ENCODE results near the gene SLCO4A1. TPM values are rescaled to one million over a fixed set of nuclear protein-coding genes. Genes with fewer than 3 reads are reported as not detected.

The SLCO4A1 gene
- total RNA-seq, 4 donors from 2014 or later = 24.3 to 73.7 (median 40.5) TPM

- Histone ChIP-seq H3K9me3 (no peaks in the 10 kb centered on the region), H3K4me3 (no peak overlapping the region), H3K4me1 (no peaks in the 10 kb centered on the region), H3K27ac (no peak overlapping the region), H3K27me3 (peaks cover 0 to 32% of the 10 kb centered on the region in 2 donors), H3K36me3 (no peaks in the 10 kb centered on the region)
- WGBS, 2 donors = 89 to 91% methylated on average over 11 of the region's 11 CpGs
- no peak for DNase-seq (ENCODE audit: low spot score in 2 of 2)
- no peak for TF ChIP-seq POLR2A (IDR thresholded peaks at IDR 0.05)
- no peak for TF ChIP-seq EP300 (IDR thresholded peaks at IDR 0.05)
- no peak for TF ChIP-seq CTCF (IDR thresholded peaks at IDR 0.05)
Observed at GRCh38 chr20:62674370-62674769, 32.1 kb downstream of the SLCO4A1 start.

GRCh38 chr20:62675156-62675876 is 33.0 kb downstream of the SLCO4A1 start:
- no peak overlapping the region for H3K27ac ChIP-seq
- no peak for DNase-seq (ENCODE audit: low spot score in 2 of 2)
- no peak overlapping the region for H3K4me3 ChIP-seq
- 63 to 73% methylated on average over 18 to 21 of the region's 25 CpGs for WGBS, 2 donors
- TF ChIP-seq CTCF (IDR thresholded peaks at IDR 0.05) (no peak), EP300 (IDR thresholded peaks at IDR 0.05) (no peak), POLR2A (IDR thresholded peaks at IDR 0.05) (no peak)
- no peaks in the 10 kb centered on the region for H3K4me1 ChIP-seq
- H3K9me3 ChIP-seq = peaks cover 0 to 6% (median 0%) of the 10 kb centered on the region in 4 donors
- peaks cover 0 to 42% of the 10 kb centered on the region in 2 donors for H3K27me3 ChIP-seq
- H3K36me3 ChIP-seq = no peaks in the 10 kb centered on the region

GRCh38 chr20:62675877-62676260 is 33.6 kb downstream of the SLCO4A1 start:
- H3K36me3 ChIP-seq = no peaks in the 10 kb centered on the region
- TF ChIP-seq EP300 (IDR thresholded peaks at IDR 0.05) = no peak
- TF ChIP-seq CTCF (IDR thresholded peaks at IDR 0.05) = no peak
- TF ChIP-seq POLR2A (IDR thresholded peaks at IDR 0.05) = no peak
- WGBS, 2 donors = 70% methylated on average over 14 of the region's 14 CpGs
- no peak overlapping the region for H3K4me3 ChIP-seq
- DNase-seq (ENCODE audit: low spot score in 2 of 2) = no peak
- no peaks in the 10 kb centered on the region for H3K4me1 ChIP-seq
- no peak overlapping the region for H3K27ac ChIP-seq
- H3K27me3 ChIP-seq = peaks cover 0 to 47% of the 10 kb centered on the region in 2 donors
- peaks cover 0 to 6% (median 0%) of the 10 kb centered on the region in 4 donors for H3K9me3 ChIP-seq

- H3K36me3 ChIP-seq = no peaks in the 10 kb centered on the region
- TF ChIP-seq EP300 (IDR thresholded peaks at IDR 0.05) (no peak), POLR2A (IDR thresholded peaks at IDR 0.05) (no peak), CTCF (IDR thresholded peaks at IDR 0.05) (no peak)
- DNase-seq (ENCODE audit: low spot score in 2 of 2) = no peak
- no peak overlapping the region for H3K27ac ChIP-seq
- H3K4me1 ChIP-seq = no peaks in the 10 kb centered on the region
- no peak overlapping the region for H3K4me3 ChIP-seq
- peaks cover 0 to 57% of the 10 kb centered on the region in 2 donors for H3K27me3 ChIP-seq
- peaks cover 0 to 6% (median 0%) of the 10 kb centered on the region in 4 donors for H3K9me3 ChIP-seq
- WGBS, 2 donors = 87 to 89% methylated on average over 9 of the region's 9 CpGs
Observed at GRCh38 chr20:62676976-62677375, 34.7 kb downstream of the SLCO4A1 start.

- DNase-seq (ENCODE audit: low spot score in 2 of 2) = no peak
- TF ChIP-seq CTCF (IDR thresholded peaks at IDR 0.05) (no peak), EP300 (IDR thresholded peaks at IDR 0.05) (no peak), POLR2A (IDR thresholded peaks at IDR 0.05) (no peak)
- no peaks in the 10 kb centered on the region for H3K36me3 ChIP-seq
- H3K9me3 ChIP-seq = peaks cover 0 to 6% (median 0%) of the 10 kb centered on the region in 4 donors
- H3K4me1 ChIP-seq = no peaks in the 10 kb centered on the region
- no peak overlapping the region for H3K4me3 ChIP-seq
- 58 to 74% methylated on average over 4 to 10 of the region's 10 CpGs for WGBS, 2 donors
- H3K27ac ChIP-seq = no peak overlapping the region
- H3K27me3 ChIP-seq = peaks cover 0 to 64% of the 10 kb centered on the region in 2 donors
Observed at GRCh38 chr20:62677678-62678077, 35.4 kb downstream of the SLCO4A1 start.
